Measurements from ENCODE around the gene NMRK2.

Gene NMRK2

GRCh38 chr19:3981736-3982681 lies 49.1 kb downstream of the NMRK2 start:
- DNase-seq, result no peak

- DNase-seq, result no peak
These were observed 50.1 kb downstream of the NMRK2 start for GRCh38 chr19:3982701-3983541.

- no peak for DNase-seq
These were observed 50.7 kb downstream of the NMRK2 start for GRCh38 chr19:3983542-3983914.

- no peak for DNase-seq
These were observed 51.2 kb downstream of the NMRK2 start for GRCh38 chr19:3983936-3984583.

- no peak for DNase-seq
These were observed 51.7 kb downstream of the NMRK2 start for GRCh38 chr19:3984584-3984907.

GRCh38 chr19:3984908-3985642 lies 52.2 kb downstream of the NMRK2 start, which contains the start of gene EEF2:
EEF2 (minus strand) TSS chr19:3985463; CDS start chr19:3985380, 83 bp downstream.
- DNase-seq, result peak; percentile 96

GRCh38 chr19:3985643-3986259 lies 52.9 kb downstream of the NMRK2 start:
- DNase-seq, result peak; percentile 31

GRCh38 chr19:3986260-3987041 lies 53.6 kb downstream of the NMRK2 start:
- peak; percentile 66 for DNase-seq

GRCh38 chr19:3987619-3988371 lies 54.9 kb downstream of the NMRK2 start:
- peak; percentile 84 for DNase-seq

- DNase-seq, result no peak
These were observed 57.9 kb downstream of the NMRK2 start for GRCh38 chr19:3990815-3991117.

Measured in right kidney (tissue), 1 donor.